Measurements from ENCODE around the gene PHACTR1.

- TF ChIP-seq CTCF (IDR thresholded peaks at IDR 0.05): no peak
- no peak for TF ChIP-seq POLR2AphosphoS5 (IDR thresholded peaks at IDR 0.05; ENCODE audit: low read depth, low read length)
- TF ChIP-seq REST (IDR thresholded peaks at IDR 0.05; ENCODE audit: insufficient read depth in 1 of 2, low read depth in 2 of 2, low read length in 1 of 2): no peak
- TF ChIP-seq SIN3A (IDR thresholded peaks at IDR 0.05; ENCODE audit: borderline replicate concordance, insufficient read depth, low read depth, low read length): no peak
These were observed 603.5 kb downstream of the PHACTR1 start for GRCh38 chr6:13319891-13320564.
